Skeletal muscle tissue (tissue), 4 donors: ENCODE measurements around the gene EXOC3L1. TPM values are rescaled to one million over a fixed set of nuclear protein-coding genes. Genes with fewer than 3 reads are reported as not detected.

Experiments
- H3K27ac ChIP-seq: one replicate; pipeline ENCODE4 v1.7.0; 2013; ENCODE audit warnings: mild to moderate bottlenecking, low read depth, low read length, inconsistent platforms
- H3K27me3 ChIP-seq, 3 donors: one replicate each; pipeline ENCODE4 v1.7.0; 2013; ENCODE audit warnings: low read length in 3 of 3; ENCODE audit not compliant: control insufficient read depth in 3 of 3, insufficient read depth in 3 of 3
- H3K36me3 ChIP-seq, 3 donors: one replicate each; pipeline ENCODE4 v1.7.0; 2013; ENCODE audit warnings: low read length in 3 of 3; ENCODE audit not compliant: control insufficient read depth in 3 of 3, insufficient read depth in 3 of 3
- H3K4me1 ChIP-seq, 3 donors: one replicate each; pipeline ENCODE4 v1.7.0; 2013; ENCODE audit warnings: low read length in 3 of 3, mild to moderate bottlenecking in 3 of 3; ENCODE audit not compliant: control insufficient read depth in 3 of 3, insufficient read depth in 3 of 3
- H3K4me3 ChIP-seq, 3 donors: one replicate each; pipeline ENCODE4 v1.7.0; 2013; ENCODE audit warnings: low read length in 3 of 3
- H3K9ac ChIP-seq, 3 donors: one replicate each; pipeline ENCODE4 v1.7.0; 2013; ENCODE audit warnings: low read length in 3 of 3, mild to moderate bottlenecking in 3 of 3, moderate library complexity in 2 of 3, low read depth in 1 of 3
- H3K9me3 ChIP-seq, 3 donors: one replicate each; pipeline ENCODE4 v1.7.0; 2013; ENCODE audit warnings: low read length in 3 of 3; ENCODE audit not compliant: control insufficient read depth in 3 of 3
- total RNA-seq: library from RNA; depleted of rRNA; stranded (reverse); fragments of >200 nt; gene quantifications from one replicate; pipeline ENCODE4 v1.2.3, GENCODE V29; 2014
- donor health status: Osteomylitis.

EXOC3L1 gene
- total RNA-seq, 1 donor from 2014 or later: 5.2 TPM

DNA sequence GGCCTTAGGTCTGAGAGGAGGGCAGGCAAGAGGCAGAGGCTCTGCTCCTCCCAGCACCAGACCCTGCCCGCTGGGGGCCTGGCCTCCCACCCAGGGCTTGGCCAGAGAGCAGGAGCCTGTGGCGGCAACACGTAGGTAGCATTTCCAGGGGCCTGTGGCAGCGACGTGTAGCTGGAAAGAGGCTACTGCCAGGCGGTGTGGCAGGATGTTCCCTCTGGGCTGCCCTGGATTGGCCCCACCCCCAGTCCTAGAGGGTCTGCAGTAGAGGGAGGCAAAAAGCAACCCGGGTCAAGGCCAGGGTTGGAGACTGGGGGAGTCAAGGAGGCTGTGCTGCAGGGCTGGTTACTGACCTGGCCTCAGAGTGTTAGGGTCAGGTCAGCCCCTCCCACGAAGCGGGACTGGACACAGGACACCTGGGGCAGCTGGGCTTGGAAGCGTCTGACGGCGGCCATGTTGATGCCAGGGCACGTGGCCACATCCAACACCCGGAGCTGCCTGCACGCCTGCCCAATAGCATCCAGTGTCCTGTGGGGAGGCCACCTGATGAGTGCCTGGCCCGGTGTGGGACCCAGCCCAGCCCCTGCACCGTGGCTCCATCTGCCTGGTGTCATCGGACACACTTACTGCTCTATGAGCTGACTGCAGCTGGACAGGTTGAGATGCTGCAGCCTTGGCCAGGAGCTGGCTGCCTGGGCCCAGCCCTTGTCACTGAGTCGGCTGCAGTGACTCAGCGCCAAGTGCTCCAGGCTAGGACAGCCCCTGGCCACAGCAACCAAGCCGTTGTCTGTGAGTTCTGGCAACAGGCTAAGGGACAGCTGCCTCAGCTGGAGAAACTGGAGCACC, 17.5 kb upstream of the EXOC3L1 start:
- Histone ChIP-seq H3K27me3 (no peaks in the 10 kb centered on the region), H3K4me3 (peak overlapping the region in 1 of 3 donors; percentile 45), H3K27ac (peak overlapping the region; percentile 23), H3K36me3 (peaks cover 2 to 13% (median 7%) of the 10 kb centered on the region in 3 donors), H3K4me1 (peaks cover 28 to 44% (median 35%) of the 10 kb centered on the region in 3 donors), H3K9me3 (no peaks in the 10 kb centered on the region), H3K9ac (peak overlapping the region in 1 of 3 donors; percentile 43)

DNA sequence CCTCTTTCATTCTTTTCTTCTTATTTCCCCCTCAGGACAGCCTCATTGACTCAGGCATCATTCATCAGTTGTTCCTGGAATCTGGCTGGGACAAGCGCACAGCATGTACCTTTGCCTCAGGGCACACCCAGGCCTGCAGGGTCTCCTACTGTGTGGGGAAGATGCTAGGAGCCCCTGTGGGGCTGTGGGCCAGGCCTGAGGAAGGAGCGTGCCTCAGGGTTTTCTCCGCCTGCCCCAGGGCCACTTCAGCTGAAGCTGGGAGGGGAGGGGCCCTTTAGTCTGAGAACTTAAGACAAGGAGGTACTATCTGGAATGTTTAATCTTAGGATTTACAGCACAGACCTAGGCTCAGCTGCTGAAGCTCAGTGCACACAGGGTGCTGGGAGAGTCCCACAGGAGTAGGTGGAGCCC, 16.9 kb upstream of the EXOC3L1 start:
- H3K9me3 ChIP-seq: no peaks in the 10 kb centered on the region
- H3K4me3 ChIP-seq: no peak overlapping the region
- no peak overlapping the region for H3K9ac ChIP-seq
- H3K36me3 ChIP-seq: peaks cover 5 to 13% (median 7%) of the 10 kb centered on the region in 3 donors
- H3K27ac ChIP-seq: no peak overlapping the region
- H3K27me3 ChIP-seq: no peaks in the 10 kb centered on the region
- H3K4me1 ChIP-seq: peaks cover 28 to 44% (median 35%) of the 10 kb centered on the region in 3 donors

DNA sequence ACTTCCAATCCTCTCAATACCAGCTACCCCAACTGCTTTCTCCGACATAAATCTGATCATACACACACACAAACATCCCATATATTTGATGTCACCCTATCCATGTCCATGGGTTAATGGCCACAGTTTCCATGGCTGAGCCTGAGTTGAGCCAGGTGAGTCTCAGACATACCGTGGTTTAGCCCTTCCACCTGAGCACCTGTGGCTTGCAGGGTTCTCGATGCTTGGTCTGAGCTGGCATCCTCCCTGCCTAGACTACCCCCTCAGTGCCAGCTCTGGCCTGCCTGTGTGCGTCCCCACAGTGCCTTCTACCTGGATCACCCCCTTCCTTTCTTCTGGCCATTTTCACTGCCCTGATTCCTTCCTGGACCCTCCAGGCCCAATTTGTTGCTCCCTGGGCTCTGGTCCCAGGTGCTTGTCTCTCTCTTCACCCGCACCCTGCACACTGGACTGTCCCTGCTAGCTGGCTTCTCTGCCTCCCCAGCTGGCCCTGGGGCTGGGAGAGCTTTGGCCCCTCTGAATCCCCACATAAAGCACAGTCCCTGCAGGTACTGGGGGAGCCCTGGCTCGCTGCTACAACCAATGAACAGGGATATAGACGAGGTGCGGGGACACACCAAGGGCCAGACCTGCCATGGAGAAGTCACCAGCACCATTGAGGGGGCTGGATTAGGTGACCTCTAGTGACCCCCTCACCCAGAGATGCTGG, 16.3 kb upstream of the EXOC3L1 start:
- H3K27ac ChIP-seq: no peak overlapping the region
- H3K9ac ChIP-seq: peak overlapping the region in 1 of 3 donors; percentile 4
- peaks cover 8 to 17% (median 11%) of the 10 kb centered on the region in 3 donors for H3K36me3 ChIP-seq
- H3K4me1 ChIP-seq: peaks cover 28 to 44% (median 35%) of the 10 kb centered on the region in 3 donors
- H3K9me3 ChIP-seq: no peaks in the 10 kb centered on the region
- no peaks in the 10 kb centered on the region for H3K27me3 ChIP-seq
- H3K4me3 ChIP-seq: no peak overlapping the region

DNA sequence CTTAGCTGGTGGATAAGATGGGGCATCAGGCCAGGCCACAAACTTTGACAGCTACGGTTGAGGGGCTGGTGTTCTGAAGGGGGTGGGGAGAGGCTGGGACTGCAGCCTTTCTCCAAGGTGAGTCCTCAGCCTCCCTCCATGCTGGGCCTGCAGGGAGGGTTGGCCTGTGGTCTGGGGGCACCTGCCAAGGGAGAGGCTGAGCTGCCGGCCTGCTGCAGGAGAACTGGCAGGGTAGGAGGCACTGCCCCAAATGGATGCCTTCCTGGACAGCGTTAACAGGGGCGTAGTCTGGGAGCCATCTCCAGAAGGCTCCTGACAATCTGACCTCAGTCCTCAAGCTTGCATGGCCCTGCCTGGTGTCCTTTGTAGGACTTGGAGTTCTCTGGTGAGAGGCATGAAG, 14.1 kb upstream of the EXOC3L1 start:
- no peaks in the 10 kb centered on the region for H3K9me3 ChIP-seq
- H3K27ac ChIP-seq: no peak overlapping the region
- no peak overlapping the region for H3K9ac ChIP-seq
- H3K4me1 ChIP-seq: peaks cover 13 to 24% (median 19%) of the 10 kb centered on the region in 3 donors
- no peak overlapping the region for H3K4me3 ChIP-seq
- H3K36me3 ChIP-seq: peaks cover 9 to 14% (median 12%) of the 10 kb centered on the region in 3 donors
- no peaks in the 10 kb centered on the region for H3K27me3 ChIP-seq

DNA sequence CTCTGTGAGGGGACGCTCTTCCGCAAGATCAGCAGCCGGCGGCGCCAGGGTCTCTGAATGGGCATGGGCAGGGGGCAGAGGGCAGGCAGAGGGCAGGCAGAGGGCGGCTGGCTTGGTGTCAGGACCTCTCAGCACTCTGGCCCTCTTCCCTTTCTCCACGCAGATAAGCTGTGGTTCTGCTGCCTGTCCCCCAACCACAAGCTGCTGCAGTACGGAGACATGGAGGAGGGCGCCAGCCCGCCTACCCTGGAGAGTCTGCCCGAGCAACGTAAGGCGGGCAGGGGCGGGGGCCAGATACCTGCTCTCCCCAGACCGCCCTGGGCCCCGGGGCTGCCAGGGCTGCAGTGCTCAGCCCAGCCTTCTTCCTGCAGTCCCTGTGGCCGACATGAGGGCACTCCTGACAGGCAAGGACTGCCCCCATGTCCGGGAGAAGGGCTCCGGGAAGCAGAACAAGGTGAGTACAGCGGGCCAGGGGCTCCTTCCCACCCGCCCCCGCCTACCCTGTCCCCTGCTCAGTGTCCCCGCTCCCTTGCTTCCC, 13.1 kb upstream of the EXOC3L1 start:
- Histone ChIP-seq H3K27me3 (no peaks in the 10 kb centered on the region), H3K4me1 (peaks cover 11 to 19% (median 17%) of the 10 kb centered on the region in 3 donors), H3K36me3 (peaks cover 12 to 18% (median 15%) of the 10 kb centered on the region in 3 donors), H3K9ac (no peak overlapping the region), H3K4me3 (no peak overlapping the region), H3K9me3 (no peaks in the 10 kb centered on the region), H3K27ac (no peak overlapping the region)

DNA sequence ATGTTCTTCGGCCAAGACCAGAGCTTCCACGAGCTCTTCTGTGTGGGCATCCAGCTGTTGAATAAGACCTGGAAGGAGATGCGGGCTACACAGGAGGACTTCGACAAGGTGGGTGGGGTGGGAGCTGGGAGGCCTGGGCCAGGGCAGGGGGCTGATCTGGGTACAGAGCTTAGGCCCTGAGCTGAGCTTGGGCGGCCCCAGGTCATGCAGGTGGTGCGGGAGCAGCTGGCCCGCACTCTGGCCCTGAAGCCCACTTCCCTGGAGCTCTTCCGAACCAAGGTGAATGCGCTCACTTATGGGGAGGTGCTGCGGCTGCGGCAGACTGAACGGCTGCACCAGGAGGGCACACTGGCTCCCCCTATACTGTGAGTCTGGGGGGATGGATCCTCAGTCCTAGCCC, 12.5 kb upstream of the EXOC3L1 start:
- H3K36me3 ChIP-seq: peaks cover 18 to 24% (median 21%) of the 10 kb centered on the region in 3 donors
- no peak overlapping the region for H3K9ac ChIP-seq
- H3K27ac ChIP-seq: no peak overlapping the region
- no peak overlapping the region for H3K4me3 ChIP-seq
- peaks cover 8 to 19% (median 14%) of the 10 kb centered on the region in 3 donors for H3K4me1 ChIP-seq
- H3K9me3 ChIP-seq: no peaks in the 10 kb centered on the region
- H3K27me3 ChIP-seq: no peaks in the 10 kb centered on the region

DNA sequence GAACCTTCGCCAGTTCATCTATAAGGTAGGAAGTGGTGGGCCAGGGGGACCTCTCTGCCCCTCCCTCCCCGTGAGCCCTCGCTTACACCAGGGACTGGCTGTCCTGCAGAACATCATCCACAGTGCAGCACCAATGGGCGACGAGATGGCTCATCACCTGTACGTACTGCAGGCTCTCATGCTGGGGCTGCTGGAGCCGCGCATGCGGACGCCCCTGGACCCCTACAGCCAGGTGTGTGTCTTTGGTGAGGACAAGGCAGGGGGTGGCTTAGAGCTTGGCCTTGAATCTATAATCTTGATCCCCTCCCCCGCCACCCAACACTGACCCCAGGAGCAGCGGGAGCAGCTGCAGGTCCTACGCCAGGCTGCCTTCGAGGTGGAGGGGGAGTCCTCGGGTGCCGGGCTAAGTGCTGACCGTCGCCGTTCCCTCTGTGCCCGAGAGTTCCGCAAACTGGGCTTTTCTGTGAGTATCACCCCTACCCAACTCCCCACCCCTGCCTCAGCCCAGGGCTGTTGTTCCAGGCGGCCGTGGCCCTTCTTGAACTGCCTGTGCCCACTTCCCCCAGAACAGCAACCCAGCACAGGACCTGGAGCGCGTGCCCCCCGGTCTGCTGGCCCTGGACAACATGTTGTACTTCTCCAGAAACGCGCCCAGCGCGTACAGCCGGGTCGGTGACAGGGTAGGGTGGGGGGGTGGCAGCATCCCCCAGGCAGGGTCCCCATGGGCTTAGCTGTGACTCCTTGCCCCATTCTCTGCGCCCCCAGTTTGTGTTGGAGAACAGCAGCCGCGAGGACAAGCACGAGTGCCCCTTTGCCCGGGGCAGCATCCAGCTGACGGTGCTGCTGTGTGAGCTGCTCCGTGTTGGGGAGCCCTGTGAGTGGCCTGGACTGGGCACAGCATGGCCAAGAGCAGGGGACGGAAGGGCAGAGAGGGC, 11.7 kb upstream of the EXOC3L1 start:
- Histone ChIP-seq H3K27ac (no peak overlapping the region), H3K9ac (no peak overlapping the region), H3K36me3 (peaks cover 26 to 32% (median 28%) of the 10 kb centered on the region in 3 donors), H3K27me3 (no peaks in the 10 kb centered on the region), H3K4me1 (peaks cover 9 to 16% (median 10%) of the 10 kb centered on the region in 3 donors), H3K9me3 (no peaks in the 10 kb centered on the region), H3K4me3 (no peak overlapping the region)

DNA sequence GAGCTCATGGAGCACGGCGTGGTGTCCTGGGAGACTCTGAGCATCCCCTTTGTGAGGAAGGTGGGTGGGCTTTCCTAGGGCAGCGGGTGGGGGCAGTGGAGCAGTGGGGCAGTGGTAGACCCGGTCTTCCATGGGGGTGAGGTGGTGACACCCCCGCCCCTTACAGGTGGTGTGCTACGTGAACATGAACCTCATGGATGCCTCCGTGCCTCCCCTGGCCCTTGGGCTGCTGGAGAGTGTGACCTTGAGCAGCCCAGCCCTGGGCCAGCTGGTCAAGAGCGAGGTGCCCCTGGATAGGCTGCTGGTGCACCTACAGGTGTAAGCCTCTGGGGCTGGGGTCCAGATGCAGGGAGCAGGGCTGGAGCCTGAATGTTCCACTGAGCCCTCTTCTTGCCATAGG, 10.6 kb upstream of the EXOC3L1 start:
- Histone ChIP-seq H3K4me3 (no peak overlapping the region), H3K9me3 (no peaks in the 10 kb centered on the region), H3K27me3 (no peaks in the 10 kb centered on the region), H3K36me3 (peaks cover 36 to 44% (median 37%) of the 10 kb centered on the region in 3 donors), H3K27ac (no peak overlapping the region), H3K9ac (no peak overlapping the region), H3K4me1 (peaks cover 9 to 16% (median 10%) of the 10 kb centered on the region in 3 donors)

DNA sequence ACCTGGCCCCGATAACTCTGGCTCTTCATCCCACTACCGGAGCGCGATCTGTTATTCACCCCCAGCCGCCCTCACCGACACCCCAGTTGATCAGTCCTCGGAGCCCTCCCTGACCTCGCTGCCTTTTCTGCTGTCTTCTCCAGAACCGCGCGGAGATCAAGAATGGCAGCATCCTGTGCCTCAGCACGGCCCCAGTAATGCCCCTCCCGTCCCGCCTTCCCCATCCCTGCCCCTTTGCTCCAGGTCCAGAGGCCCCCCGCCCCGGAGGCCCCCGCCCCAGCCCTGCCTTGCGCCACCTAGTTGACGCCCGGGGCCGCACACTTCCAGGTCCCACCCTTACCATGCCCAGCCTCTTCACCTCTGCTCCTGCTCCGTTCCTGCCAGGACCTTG, 9.9 kb upstream of the EXOC3L1 start:
- H3K4me3 ChIP-seq: no peak overlapping the region
- peaks cover 9 to 16% (median 10%) of the 10 kb centered on the region in 3 donors for H3K4me1 ChIP-seq
- H3K27me3 ChIP-seq: no peaks in the 10 kb centered on the region
- H3K36me3 ChIP-seq: peaks cover 43 to 50% (median 44%) of the 10 kb centered on the region in 3 donors
- no peaks in the 10 kb centered on the region for H3K9me3 ChIP-seq
- H3K27ac ChIP-seq: no peak overlapping the region
- H3K9ac ChIP-seq: no peak overlapping the region
